Measurements from ENCODE around the gene MYH16.
"Not testable (repeated sequence)": the region's sequence is repeated elsewhere in the genome, so short reads cannot be mapped to it uniquely, and the experiment has no call there.

Gene MYH16

DNA sequence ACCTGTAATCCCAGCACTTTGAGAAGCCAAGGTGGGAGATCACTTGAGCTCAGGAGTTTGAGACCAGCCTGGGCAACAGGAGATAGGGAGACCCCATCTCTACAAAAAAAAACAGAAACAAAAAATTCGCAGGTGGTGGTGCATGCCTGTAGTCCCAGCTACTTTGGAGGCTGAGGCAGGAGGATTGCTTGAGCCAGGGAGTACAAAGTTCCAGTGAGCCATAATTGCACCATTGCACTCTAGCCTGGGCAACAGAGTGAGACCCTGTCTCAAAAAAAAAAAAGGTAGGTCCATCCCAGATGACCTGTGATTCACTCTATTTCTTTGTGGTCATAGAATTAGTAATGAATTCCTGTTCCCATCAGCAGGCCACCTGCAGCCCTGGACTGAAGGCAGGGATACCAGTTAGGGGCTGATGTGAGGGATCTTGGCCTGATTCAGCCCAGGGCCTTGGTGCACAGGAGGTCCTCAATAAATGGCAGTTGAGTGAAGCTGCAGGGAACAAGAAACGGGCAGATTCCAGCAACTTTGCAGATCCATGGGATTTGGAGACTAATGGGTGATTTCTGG, at the start of gene MYH16:
TSS of gene MYH16 (plus strand) at position 364 of the 570 bp plus-strand sequence.
- TF ChIP-seq, protein P1, sequence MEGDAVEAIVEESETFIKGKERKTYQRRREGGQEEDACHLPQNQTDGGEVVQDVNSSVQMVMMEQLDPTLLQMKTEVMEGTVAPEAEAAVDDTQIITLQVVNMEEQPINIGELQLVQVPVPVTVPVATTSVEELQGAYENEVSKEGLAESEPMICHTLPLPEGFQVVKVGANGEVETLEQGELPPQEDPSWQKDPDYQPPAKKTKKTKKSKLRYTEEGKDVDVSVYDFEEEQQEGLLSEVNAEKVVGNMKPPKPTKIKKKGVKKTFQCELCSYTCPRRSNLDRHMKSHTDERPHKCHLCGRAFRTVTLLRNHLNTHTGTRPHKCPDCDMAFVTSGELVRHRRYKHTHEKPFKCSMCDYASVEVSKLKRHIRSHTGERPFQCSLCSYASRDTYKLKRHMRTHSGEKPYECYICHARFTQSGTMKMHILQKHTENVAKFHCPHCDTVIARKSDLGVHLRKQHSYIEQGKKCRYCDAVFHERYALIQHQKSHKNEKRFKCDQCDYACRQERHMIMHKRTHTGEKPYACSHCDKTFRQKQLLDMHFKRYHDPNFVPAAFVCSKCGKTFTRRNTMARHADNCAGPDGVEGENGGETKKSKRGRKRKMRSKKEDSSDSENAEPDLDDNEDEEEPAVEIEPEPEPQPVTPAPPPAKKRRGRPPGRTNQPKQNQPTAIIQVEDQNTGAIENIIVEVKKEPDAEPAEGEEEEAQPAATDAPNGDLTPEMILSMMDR (IDR thresholded peaks at IDR 0.05; ENCODE audit: low read depth, low read length, missing control alignments), result no peak

DNA sequence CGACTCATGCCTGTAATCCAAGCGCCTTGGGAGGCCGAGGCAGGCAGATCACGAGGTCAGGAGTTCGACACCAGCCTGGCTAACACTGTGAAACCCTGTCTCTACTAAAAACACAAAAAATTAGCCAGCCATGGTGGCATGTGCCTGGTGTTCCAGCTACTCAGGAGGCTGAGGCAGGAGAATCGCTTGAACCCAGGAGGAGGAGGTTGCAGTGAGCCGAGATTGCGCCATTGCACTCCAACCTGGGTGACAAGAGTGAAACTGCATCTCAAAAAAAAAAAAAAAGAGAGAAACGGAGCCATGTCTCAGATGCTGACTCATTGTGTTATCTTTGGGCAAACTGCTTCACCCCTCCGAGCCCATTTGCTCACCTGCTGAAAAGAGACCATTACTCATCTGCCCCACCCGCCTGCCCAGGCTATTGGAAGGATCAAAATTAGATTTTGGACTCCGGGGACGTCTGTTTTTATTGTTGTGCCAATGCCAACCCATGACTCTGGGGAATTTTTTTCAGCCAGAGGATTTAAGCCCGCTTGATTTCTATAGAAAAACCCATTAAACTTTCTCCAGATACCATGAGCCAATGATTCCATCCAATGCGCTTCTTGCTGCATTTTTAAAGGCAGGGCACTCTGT, 48.3 kb upstream of the MYH16 start:
- DNase-seq (ENCODE audit: low read depth), result peak; percentile 5
- not testable (repeated sequence) for H3K4me3 ChIP-seq (ENCODE audit: low read depth, low read length)

More for the DNA sequence above, at the start of gene MYH16:
- H3K4me3 ChIP-seq (ENCODE audit: low read depth, low read length), result no peak within 1 kb of the TSS
- no peak for DNase-seq (ENCODE audit: low read depth)

- TF ChIP-seq, protein P1 (IDR thresholded peaks at IDR 0.05; ENCODE audit: low read depth, low read length, missing control alignments), result no peak
- H3K4me3 ChIP-seq (ENCODE audit: low read depth, low read length), result no peak overlapping the region
- DNase-seq (ENCODE audit: low read depth), result no peak
Measured at GRCh38 chr7:99224899-99225265, 47.8 kb upstream of the MYH16 start.

DNA sequence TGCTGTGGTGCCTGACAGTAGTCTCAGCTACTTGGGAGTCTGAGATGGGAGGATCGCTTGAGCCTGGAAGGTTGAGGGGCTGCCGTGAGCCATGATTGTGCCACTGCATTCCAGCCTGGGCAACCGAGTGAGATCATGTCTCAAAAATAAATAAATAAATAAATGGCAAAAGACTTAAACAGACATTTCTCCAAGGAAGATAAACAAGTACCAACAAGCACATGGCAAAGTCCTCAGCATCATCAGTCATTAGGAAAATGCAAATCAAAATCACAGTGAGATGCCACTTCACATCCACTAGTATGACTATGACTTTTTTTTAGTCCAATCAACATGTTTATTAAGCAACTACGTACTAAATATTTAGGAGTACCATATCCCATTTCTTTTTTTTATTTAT, 43.4 kb upstream of the MYH16 start:
- no peak for DNase-seq (ENCODE audit: low read depth)
- no peak overlapping the region for H3K4me3 ChIP-seq (ENCODE audit: low read depth, low read length)
- TF ChIP-seq, protein P1 (IDR thresholded peaks at IDR 0.05; ENCODE audit: low read depth, low read length, missing control alignments), result no peak

GRCh38 chr7:99232082-99232770, 40.4 kb upstream of the MYH16 start:
- no peak overlapping the region for H3K4me3 ChIP-seq (ENCODE audit: low read depth, low read length)
- TF ChIP-seq, protein P1 (IDR thresholded peaks at IDR 0.05; ENCODE audit: low read depth, low read length, missing control alignments), result no peak
- DNase-seq (ENCODE audit: low read depth), result no peak

DNA sequence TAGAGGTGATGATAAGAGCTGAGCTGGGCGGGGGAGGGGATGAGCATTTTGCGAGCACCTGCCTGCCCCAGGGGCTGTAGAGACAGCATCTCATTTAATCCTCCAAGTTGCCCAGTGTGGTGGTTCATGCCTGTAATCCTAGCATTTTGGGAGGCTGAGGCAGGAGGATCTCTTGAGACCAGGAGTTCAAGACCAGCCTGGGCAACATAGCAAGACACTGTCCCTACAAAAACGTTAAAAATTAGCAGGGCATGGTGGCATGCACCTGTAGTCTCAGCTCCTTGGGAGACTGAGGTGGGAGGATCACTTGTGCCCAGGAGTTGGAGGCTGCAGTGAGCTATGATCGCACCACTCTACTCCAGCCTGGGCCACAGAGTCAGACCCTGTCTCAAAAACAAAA, 39.7 kb upstream of the MYH16 start:
- not testable (repeated sequence) for DNase-seq (ENCODE audit: low read depth); H3K4me3 ChIP-seq (ENCODE audit: low read depth, low read length)

DNA sequence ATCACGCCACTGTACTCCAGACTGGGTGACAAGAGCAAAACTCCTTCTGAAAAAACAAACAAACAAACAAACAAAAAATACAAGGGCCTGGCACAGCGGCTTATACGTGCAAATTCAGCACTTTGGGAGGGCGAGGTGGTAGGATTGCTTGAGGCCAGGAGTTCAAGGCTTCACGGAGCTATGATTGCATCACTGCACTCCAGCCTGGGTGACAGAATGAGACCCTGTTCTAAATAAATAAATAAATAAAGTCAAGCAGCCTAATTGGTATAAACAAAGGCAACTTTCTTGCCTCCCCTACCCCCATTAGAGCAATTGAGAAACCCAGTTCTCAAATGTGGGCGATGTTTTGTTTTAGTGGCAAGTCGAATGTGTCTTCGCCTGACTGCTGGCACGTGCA, 38.5 kb upstream of the MYH16 start:
- H3K4me3 ChIP-seq (ENCODE audit: low read depth, low read length), result no peak overlapping the region
- DNase-seq (ENCODE audit: low read depth), result no peak
- TF ChIP-seq, protein P1 (IDR thresholded peaks at IDR 0.05; ENCODE audit: low read depth, low read length, missing control alignments), result no peak

DNA sequence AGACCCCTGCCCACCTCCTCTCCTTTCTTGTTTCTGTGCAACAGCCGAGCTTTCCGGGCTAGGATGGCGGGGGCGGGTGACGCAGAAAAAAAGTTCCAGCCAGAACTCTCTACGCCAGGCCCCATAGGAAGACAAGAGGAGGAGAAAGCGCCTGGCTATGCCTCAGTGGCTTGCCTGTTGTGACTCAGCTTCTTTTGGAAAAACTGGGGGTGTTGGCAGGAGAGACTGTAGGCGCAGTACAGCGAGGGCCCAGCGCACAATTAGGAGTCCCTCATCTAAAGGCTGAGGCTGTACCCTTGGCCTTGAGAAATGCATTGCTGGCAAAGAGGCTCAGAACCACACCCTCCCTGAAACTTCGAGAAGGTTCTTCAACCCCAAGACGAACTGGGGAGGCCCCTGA, 36.7 kb upstream of the MYH16 start:
- TF ChIP-seq, protein P1 (IDR thresholded peaks at IDR 0.05; ENCODE audit: low read depth, low read length, missing control alignments), result no peak
- no peak for DNase-seq (ENCODE audit: low read depth)
- no peak overlapping the region for H3K4me3 ChIP-seq (ENCODE audit: low read depth, low read length)

GRCh38 chr7:99237876-99238275, 34.8 kb upstream of the MYH16 start:
- not testable (repeated sequence) for H3K4me3 ChIP-seq (ENCODE audit: low read depth, low read length); DNase-seq (ENCODE audit: low read depth)

Measured in GM12864 (cell line).